HEK293 (cell line): Measurements from ENCODE around the gene IQSEC1.

Source experiments
- CTCF ChIA-PET: fragments of 350-600 bp; formaldehyde crosslinking; extraction: SDS; loops from one replicate; lab custom pipeline; 2021; ENCODE audit warnings: antibody characterized with exemption; lab: Yijun Ruan, JAX
- POLR2A ChIA-PET: fragments of 300-600 bp; formaldehyde crosslinking; extraction: SDS; loops from one replicate; lab custom pipeline; 2020; ENCODE audit warnings: antibody characterized with exemption, inconsistent platforms; lab: Yijun Ruan, JAX
- H3K27ac ChIP-seq: fragments of 200-500 bp; sonication (Bioruptor generic); 2 replicates; pipeline ENCODE4 v1.5.1; 2014; ENCODE audit warnings: low read depth, low read length, control low read depth, inconsistent platforms; ENCODE audit errors: extremely low read depth
- H3K36me3 ChIP-seq, 2 experiments: fragments of 200-500 bp in 1 of 2; sonication (Bioruptor generic) in 1 of 2; 1 replicate in 1 of 2; 2 replicates in 1 of 2; pipeline ENCODE4 v1.5.1; 2014 to 2017; ENCODE audit warnings: inconsistent platforms in 2 of 2, low read length in 2 of 2; ENCODE audit not compliant: control insufficient read depth in 2 of 2, insufficient read depth in 1 of 2
- H3K4me1 ChIP-seq: fragments of 200-500 bp; sonication (Bioruptor generic); 2 replicates; pipeline ENCODE4 v1.5.1; 2014; ENCODE audit warnings: mild to moderate bottlenecking, low read length, inconsistent platforms; ENCODE audit not compliant: control insufficient read depth, insufficient read depth
- H3K4me3 ChIP-seq: 2 replicates; pipeline ENCODE4 v1.5.1; 2011; ENCODE audit warnings: low read depth, mild to moderate bottlenecking, control low read depth, low read length, moderate library complexity
- H3K9me3 ChIP-seq: fragments of 200-500 bp; sonication (Bioruptor generic); 2 replicates; pipeline ENCODE4 v1.5.1; 2014; ENCODE audit warnings: low read depth, low read length, inconsistent platforms; ENCODE audit not compliant: control insufficient read depth, insufficient read depth
- KLF1 ChIP-seq: fragments of 450-650 bp; formaldehyde crosslinking; IDR thresholded peaks from 2 replicates; pipeline ENCODE4 v1.5.1; 2016; ENCODE audit warnings: missing biosample characterization, missing genetic modification characterization
- SCRT1 ChIP-seq: fragments of 450-650 bp; formaldehyde crosslinking; IDR thresholded peaks from 2 replicates; pipeline ENCODE4 v1.5.1; 2016; ENCODE audit warnings: missing biosample characterization, missing genetic modification characterization, borderline replicate concordance
- SCRT2 ChIP-seq: fragments of 450-650 bp; formaldehyde crosslinking; IDR thresholded peaks from 2 replicates; pipeline ENCODE4 v1.5.1; 2016; ENCODE audit warnings: missing biosample characterization, missing genetic modification characterization
- SP7 ChIP-seq: fragments of 450-650 bp; formaldehyde crosslinking; IDR thresholded peaks from 2 replicates; pipeline ENCODE4 v1.5.1; 2016; ENCODE audit warnings: missing biosample characterization, missing genetic modification characterization
- ZNF146 ChIP-seq: fragments of 450-650 bp; formaldehyde crosslinking; IDR thresholded peaks from 2 replicates; pipeline ENCODE4 v1.5.1; 2016; ENCODE audit warnings: missing biosample characterization, missing genetic modification characterization
- ZNF239 ChIP-seq: fragments of 450-650 bp; formaldehyde crosslinking; IDR thresholded peaks from 2 replicates; pipeline ENCODE4 v1.5.1; 2016; ENCODE audit warnings: missing biosample characterization, missing genetic modification characterization
- ZNF324 ChIP-seq: fragments of 450-650 bp; formaldehyde crosslinking; IDR thresholded peaks from 2 replicates; pipeline ENCODE4 v1.5.1; 2016; ENCODE audit warnings: missing biosample characterization, missing genetic modification characterization
- ZNF791 ChIP-seq: fragments of 450-650 bp; formaldehyde crosslinking; IDR thresholded peaks from 2 replicates; pipeline ENCODE4 v1.5.1; 2016; ENCODE audit warnings: missing biosample characterization, missing genetic modification characterization
- TF ChIP-seq, protein P1 (sequence below): fragments of 450-650 bp; formaldehyde crosslinking; IDR thresholded peaks from 2 replicates; pipeline ENCODE4 v1.5.1; 2016; ENCODE audit warnings: missing biosample characterization, missing genetic modification characterization, borderline replicate concordance
- TF ChIP-seq, protein P2 (sequence below): IDR thresholded peaks from 2 replicates; pipeline ENCODE4 v1.6.1; 2011; ENCODE audit warnings: mild to moderate bottlenecking, low read depth, low read length, borderline replicate concordance

IQSEC1 gene

DNA sequence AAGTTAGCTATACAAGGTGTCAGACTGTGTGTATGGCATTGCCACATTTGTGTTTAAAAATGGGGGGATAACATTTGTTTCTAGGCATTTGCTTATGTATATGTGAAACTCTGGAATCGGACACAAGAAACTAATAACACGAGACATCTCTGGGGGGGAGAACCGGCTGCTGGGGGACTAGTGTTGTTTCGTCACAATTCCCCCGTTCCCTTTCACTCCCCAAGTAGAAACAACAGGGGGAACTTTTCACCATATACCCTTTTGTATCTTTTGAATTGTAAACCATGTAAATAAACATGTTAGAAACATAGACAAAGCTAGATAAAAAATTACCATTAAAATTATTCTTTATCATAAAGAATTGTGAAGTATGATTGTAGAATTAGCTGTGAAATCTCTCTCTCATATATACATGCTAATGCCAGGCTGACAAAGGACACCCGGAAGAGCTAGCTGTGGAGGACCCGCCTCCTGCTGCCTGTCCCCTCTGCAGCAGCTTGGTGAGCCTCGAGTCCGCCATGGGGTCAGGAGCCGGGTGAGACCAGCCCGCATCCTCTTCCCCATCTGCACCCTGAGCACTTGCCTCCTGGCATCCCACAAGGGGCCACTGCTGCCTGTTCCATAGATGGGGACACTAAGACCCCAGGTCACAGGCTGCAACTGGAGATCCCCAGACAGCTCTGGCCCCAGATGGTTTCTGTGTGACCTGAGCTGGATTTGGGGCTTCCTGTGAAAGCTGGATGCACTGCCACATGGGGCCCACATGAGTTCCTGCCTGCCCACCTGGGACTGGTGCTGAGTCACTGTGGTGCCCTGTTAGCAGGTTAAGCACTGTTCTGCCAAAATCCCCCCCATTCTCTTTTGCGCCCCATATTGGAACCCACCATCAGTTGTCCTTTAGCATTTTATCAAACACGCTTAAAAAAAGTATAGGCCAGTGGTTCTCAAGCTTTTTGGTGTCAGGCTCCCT lies 91.6 kb downstream of the IQSEC1 start (continued):
- TF ChIP-seq, protein P1, sequence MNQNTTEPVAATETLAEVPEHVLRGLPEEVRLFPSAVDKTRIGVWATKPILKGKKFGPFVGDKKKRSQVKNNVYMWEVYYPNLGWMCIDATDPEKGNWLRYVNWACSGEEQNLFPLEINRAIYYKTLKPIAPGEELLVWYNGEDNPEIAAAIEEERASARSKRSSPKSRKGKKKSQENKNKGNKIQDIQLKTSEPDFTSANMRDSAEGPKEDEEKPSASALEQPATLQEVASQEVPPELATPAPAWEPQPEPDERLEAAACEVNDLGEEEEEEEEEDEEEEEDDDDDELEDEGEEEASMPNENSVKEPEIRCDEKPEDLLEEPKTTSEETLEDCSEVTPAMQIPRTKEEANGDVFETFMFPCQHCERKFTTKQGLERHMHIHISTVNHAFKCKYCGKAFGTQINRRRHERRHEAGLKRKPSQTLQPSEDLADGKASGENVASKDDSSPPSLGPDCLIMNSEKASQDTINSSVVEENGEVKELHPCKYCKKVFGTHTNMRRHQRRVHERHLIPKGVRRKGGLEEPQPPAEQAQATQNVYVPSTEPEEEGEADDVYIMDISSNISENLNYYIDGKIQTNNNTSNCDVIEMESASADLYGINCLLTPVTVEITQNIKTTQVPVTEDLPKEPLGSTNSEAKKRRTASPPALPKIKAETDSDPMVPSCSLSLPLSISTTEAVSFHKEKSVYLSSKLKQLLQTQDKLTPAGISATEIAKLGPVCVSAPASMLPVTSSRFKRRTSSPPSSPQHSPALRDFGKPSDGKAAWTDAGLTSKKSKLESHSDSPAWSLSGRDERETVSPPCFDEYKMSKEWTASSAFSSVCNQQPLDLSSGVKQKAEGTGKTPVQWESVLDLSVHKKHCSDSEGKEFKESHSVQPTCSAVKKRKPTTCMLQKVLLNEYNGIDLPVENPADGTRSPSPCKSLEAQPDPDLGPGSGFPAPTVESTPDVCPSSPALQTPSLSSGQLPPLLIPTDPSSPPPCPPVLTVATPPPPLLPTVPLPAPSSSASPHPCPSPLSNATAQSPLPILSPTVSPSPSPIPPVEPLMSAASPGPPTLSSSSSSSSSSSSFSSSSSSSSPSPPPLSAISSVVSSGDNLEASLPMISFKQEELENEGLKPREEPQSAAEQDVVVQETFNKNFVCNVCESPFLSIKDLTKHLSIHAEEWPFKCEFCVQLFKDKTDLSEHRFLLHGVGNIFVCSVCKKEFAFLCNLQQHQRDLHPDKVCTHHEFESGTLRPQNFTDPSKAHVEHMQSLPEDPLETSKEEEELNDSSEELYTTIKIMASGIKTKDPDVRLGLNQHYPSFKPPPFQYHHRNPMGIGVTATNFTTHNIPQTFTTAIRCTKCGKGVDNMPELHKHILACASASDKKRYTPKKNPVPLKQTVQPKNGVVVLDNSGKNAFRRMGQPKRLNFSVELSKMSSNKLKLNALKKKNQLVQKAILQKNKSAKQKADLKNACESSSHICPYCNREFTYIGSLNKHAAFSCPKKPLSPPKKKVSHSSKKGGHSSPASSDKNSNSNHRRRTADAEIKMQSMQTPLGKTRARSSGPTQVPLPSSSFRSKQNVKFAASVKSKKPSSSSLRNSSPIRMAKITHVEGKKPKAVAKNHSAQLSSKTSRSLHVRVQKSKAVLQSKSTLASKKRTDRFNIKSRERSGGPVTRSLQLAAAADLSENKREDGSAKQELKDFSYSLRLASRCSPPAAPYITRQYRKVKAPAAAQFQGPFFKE (tag by site-specific recombination) = no peak
- no peak for TF ChIP-seq ZNF239 (tag by site-specific recombination)
- TF ChIP-seq, all 188 proteins: peak for 0

DNA sequence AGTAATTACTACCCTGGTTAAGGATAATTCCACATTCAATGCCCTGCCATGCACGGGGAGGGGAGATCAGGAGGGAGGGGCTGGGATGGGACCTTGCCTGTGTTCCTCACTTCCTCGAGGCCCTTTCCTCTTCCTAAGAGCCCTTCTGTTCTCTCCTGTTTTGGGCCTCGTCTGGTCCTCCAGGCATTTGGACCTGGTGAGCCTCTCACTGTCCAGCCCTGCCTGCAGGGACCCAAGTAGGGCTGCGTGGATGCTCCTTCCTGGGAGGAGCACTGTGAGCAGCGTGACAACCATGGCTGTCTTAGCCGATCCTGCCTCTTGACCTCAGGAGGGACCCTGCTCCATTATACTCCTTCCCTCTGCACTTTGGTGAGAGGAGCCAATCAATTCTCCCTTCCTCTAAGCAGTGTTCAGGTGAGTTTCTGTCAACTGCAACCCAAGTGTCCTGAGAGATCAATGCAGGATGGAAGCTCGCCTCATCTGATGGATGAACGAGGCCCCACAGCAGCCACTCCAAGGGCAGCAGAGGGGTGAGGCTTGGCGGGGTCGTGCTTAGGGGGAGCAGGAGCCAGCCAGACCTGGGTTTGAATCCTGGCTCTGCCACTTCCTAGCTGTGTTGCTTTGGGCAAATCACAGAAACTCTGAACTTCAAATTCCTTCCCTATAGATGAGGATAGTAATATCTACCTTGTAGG lies 92.5 kb downstream of the IQSEC1 start:
- Histone ChIP-seq H3K9me3 (no peaks in the 10 kb centered on the region), H3K27ac (no peak overlapping the region), H3K4me1 (no peaks in the 10 kb centered on the region), H3K4me3 (no peak overlapping the region), H3K36me3 (no peaks in the 10 kb centered on the region)
- TF ChIP-seq SP7 (tag by site-specific recombination) (no peak), ZNF324 (no peak), SCRT2 (tag by site-specific recombination) (no peak), ZNF146 (tag by site-specific recombination) (no peak), ZNF791 (tag by site-specific recombination) (no peak), KLF1 (tag by site-specific recombination) (no peak), SCRT1 (tag by site-specific recombination) (no peak)
- TF ChIP-seq, protein P1 (tag by site-specific recombination) = no peak
- TF ChIP-seq, protein P2, sequence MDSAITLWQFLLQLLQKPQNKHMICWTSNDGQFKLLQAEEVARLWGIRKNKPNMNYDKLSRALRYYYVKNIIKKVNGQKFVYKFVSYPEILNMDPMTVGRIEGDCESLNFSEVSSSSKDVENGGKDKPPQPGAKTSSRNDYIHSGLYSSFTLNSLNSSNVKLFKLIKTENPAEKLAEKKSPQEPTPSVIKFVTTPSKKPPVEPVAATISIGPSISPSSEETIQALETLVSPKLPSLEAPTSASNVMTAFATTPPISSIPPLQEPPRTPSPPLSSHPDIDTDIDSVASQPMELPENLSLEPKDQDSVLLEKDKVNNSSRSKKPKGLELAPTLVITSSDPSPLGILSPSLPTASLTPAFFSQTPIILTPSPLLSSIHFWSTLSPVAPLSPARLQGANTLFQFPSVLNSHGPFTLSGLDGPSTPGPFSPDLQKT = no peak
- CTCF ChIA-PET = interaction anchor here (0.7 to 1.7 kb wide), 5 partner anchors 12 to 85 kb away, joined by 3 to 10 read pairs (median 4); no protein-coding TSS in a partner anchor
- POLR2A ChIA-PET = no interaction called here
